Liver (tissue), 3 donors: ENCODE data around the gene PARVB.

ENCODE experiments used
- ATF3 ChIP-seq: IDR thresholded peaks from 2 replicates; pipeline ENCODE4 v1.6.1; 2016; ENCODE audit warnings: antibody characterized with exemption
- CTCF ChIP-seq: fragments of 150-350 bp; IDR thresholded peaks from 2 replicates; pipeline ENCODE4 v1.5.1; 2017; ENCODE audit warnings: improper control_type of control experiment, low read depth, low read length; ENCODE audit not compliant: missing input control
- GABPA ChIP-seq, 2 donors: IDR thresholded peaks in 1 of 2; conservative IDR thresholded peaks in 1 of 2; 2 replicates each; pipeline ENCODE4 v1.6.1; 2016; ENCODE audit warnings: antibody characterized with exemption in 2 of 2, mild to moderate bottlenecking in 1 of 2, moderate library complexity in 1 of 2
- JUND ChIP-seq, 2 donors: IDR thresholded peaks; 2 replicates each; pipeline ENCODE4 v1.6.1; 2016; ENCODE audit warnings: antibody characterized with exemption in 2 of 2
- MAX ChIP-seq: IDR thresholded peaks from 2 replicates; pipeline ENCODE4 v1.6.1; 2016; ENCODE audit warnings: antibody characterized with exemption
- NR2F2 ChIP-seq: IDR thresholded peaks from 2 replicates; pipeline ENCODE4 v1.6.1; 2016; ENCODE audit warnings: antibody characterized with exemption
- RAD21 ChIP-seq, 2 donors: IDR thresholded peaks; 2 replicates each; pipeline ENCODE4 v1.6.1; 2016; ENCODE audit warnings: antibody characterized with exemption in 2 of 2, mild to moderate bottlenecking in 2 of 2
- REST ChIP-seq: IDR thresholded peaks from 2 replicates; pipeline ENCODE4 v1.6.1; 2016; ENCODE audit warnings: antibody characterized with exemption, mild to moderate bottlenecking
- YY1 ChIP-seq: IDR thresholded peaks from 2 replicates; pipeline ENCODE4 v1.6.1; 2016; ENCODE audit warnings: antibody characterized with exemption, mild to moderate bottlenecking
- ZBTB33 ChIP-seq: IDR thresholded peaks from 2 replicates; pipeline ENCODE4 v1.6.1; 2016; ENCODE audit warnings: antibody characterized with exemption
- donor health status: healthy.
- donor health status: healthy.

GRCh38 chr22:44075670-44076069, 51.6 kb downstream of the PARVB start:
- TF ChIP-seq YY1 (no peak), CTCF (no peak), JUND (IDR thresholded peaks at IDR 0.05) (no peak), RAD21 (IDR thresholded peaks at IDR 0.05) (no peak), MAX (no peak), ZBTB33 (no peak), GABPA (IDR thresholded peaks at IDR 0.05 in 1 of 2, conservative IDR thresholded peaks at IDR 0.05 in 1 of 2) (no peak), REST (no peak), ATF3 (no peak), NR2F2 (no peak)
